T-helper 1 cell (primary cell): ENCODE results near the gene PAK5.

ENCODE experiments used
- DNase-seq, 5 donors: peaks; one replicate each; pipeline ENCODE4 v3.0.0-alpha.2; 2012 to 2020
- total RNA-seq, 4 donors: gene quantifications; one replicate each; lab custom pipeline; 2026; lab: John Stamatoyannopoulos, UW

PAK5 gene
- 0 reads per million in 4 donors for total RNA-seq

GRCh38 chr20:9838378-9839295, at the start of gene PAK5:
TSS of gene PAK5 (minus strand) at chr20:9839076. CDS start at chr20:9644328, 194,748 bp downstream.
- no peak for DNase-seq

- DNase-seq: no peak
Observed at GRCh38 chr20:9887706-9888105, 48.8 kb upstream of the PAK5 start.

GRCh38 chr20:9886227-9886626, 47.4 kb upstream of the PAK5 start:
- DNase-seq: no peak

- DNase-seq: no peak
Observed at GRCh38 chr20:9884666-9885065, 45.8 kb upstream of the PAK5 start.

GRCh38 chr20:9884061-9884460, 45.2 kb upstream of the PAK5 start:
- DNase-seq: no peak

- DNase-seq: no peak
Observed at GRCh38 chr20:9877932-9878495, 39.1 kb upstream of the PAK5 start.

GRCh38 chr20:9867196-9867980, 28.5 kb upstream of the PAK5 start:
- DNase-seq: no peak

- no peak for DNase-seq
Observed at GRCh38 chr20:9852566-9852965, 13.7 kb upstream of the PAK5 start.

GRCh38 chr20:9839626-9840025, 750 bp upstream of the PAK5 start:
- DNase-seq: no peak

DNA sequence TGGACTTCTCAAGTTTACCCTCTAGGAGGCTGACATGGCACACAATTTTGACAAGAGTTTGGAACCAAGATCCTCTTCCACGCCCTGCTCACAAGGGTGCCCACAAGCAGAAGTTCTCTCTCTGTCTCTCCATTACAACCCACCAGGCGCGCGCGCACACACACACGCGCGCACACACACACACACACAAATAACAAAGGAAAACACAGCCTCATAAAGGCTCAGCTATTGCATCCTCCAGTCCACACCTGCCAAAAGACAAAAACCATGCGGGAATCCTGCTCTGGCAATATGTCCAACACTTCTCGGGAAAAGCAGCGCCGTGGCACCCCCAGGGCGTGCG, 870 bp downstream of the PAK5 start:
- DNase-seq: no peak

- no peak for DNase-seq
Observed at GRCh38 chr20:9837634-9838033, 1.2 kb downstream of the PAK5 start.

- no peak for DNase-seq
Observed at GRCh38 chr20:9835302-9835701, 3.6 kb downstream of the PAK5 start.

GRCh38 chr20:9831032-9831431, 7.8 kb downstream of the PAK5 start:
- DNase-seq: no peak

DNA sequence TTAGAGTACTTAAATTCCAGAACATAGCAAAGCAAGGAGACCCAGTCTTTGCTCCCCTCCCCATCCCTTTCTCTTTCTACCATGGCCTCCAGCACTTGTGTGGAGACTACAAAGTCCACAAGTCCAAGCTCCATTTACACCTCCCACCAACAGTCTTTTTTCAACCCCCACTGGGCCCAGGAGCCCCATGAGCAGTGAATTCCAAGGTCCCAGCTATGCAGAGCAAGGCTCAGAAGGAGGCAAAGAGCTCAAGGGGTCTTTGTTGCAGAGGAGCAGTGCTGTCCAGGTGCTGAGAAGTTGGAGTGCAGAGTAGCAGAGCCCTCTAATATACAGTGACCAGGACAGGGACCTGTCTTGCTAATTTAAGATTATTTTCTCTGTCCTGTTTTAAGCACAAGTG, 9.0 kb downstream of the PAK5 start:
- no peak for DNase-seq

DNA sequence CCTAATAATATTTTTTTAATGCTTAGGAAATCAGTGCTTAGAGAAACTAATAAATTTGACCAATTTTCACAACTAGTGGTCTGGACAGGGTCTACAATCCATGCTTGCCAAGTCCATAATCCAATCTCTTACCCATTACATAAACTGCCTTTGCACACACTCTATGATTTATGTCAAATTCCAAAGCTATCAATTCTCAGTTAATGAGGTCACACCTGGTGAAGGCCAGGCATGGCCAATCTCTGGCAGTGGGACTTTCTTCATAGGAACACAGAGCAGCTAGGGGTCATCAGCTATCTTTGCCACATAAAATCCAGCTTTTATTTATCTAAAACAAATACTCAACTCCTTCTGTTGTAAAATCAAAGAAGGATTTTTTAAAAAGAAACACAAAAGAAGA, 21.2 kb downstream of the PAK5 start:
- no peak for DNase-seq

DNA sequence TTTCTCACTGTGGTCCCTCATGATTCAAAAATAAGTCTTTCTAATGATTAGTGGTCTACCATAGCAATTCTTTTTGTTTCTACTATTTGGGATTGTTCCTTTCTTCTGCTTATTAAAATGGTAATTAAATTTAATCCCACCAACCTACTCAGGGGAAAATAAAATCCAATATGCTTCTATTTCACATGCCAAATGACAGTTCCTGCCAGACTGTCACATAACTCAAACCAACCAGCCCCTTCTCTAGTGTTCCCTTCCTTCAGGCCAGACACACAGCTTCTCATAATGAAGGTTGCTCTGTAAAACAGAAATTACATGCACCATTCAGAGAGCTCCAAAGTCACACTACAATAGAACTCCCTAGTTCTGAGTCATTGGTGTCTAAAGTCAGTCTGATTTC, 23.2 kb downstream of the PAK5 start:
- DNase-seq: no peak

DNA sequence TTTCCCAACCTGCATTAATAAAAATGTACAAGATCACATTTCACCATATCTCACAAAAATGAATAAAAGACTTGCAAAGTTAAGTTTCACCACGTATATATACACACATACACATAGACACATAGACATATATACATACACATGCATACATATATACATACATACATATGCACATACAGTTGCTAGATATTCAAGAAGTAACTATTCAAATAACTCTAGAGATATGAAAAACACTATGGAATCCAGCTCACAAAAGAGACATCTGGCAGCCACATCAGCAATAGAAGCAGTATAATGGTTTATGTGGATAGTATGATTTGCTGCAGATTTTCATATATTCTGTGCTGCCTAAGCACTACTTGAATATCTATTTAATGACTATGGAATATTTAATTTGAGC, 28.1 kb downstream of the PAK5 start:
- no peak for DNase-seq

DNA sequence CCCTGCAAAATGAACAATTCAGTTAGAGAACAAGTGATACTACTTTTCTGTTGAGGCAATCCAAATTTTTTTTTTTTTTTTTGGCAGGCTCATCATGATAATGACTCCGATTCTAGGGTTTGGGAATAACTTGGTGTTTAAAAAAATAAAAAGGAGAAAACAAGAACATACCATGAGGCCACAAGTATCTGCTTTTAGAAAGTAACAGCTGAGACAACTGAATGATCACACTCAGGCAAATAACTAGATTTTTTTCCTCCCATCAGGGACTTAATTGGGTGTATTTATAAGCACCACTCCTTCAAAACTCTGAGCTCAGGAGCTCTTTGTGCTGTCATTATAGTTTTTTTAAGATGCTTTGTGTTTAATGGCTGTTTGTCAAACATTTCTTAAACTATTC, 29.6 kb downstream of the PAK5 start:
- no peak for DNase-seq

GRCh38 chr20:9808166-9808565, 30.7 kb downstream of the PAK5 start:
- no peak for DNase-seq

DNA sequence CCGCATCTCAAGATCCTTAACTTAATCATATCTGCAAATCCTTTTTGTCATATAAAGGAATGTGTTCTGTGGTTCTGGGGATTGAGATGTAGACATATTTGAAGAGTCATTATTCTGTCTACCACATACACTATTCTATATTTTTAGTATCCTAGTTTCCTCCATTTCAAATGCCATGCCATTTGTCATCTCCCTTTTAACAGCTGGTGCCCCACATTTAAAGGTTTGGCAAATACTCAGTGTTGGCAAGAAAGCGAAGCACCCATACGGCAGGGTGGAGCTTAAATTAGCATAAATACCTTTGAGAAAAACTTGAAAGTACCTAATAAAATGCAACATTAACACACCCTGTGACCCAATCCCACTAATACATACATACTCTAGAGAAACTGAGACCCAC, 31.7 kb downstream of the PAK5 start:
- DNase-seq: no peak

GRCh38 chr20:9800421-9800820, 38.5 kb downstream of the PAK5 start:
- no peak for DNase-seq

- DNase-seq: no peak
Observed at GRCh38 chr20:9794831-9795230, 44.0 kb downstream of the PAK5 start.

DNA sequence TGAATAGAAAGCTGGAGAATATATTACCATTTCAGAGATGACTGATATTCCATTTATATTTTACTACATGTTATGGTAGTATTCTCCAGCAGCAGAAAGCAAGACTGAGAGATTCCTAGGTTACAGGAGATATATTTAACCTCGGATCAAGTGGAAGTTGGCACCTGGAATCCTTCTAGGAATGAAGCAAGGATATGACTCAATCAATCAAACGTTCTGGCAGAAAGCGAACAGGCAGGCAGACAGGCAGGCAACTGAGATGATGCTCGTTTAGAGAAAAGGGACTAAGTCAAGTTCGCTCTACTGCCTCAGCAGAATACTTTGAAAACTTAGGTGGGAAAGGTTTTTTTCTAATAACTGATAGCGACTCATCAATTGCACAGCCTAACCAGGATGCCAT, 46.2 kb downstream of the PAK5 start:
- no peak for DNase-seq

GRCh38 chr20:9789131-9789530, 49.7 kb downstream of the PAK5 start:
- DNase-seq: no peak
